Measurements from ENCODE around the gene PAOX.
A peak's percentile ranks its signal among the peaks of the same experiment; 100 is the strongest.

PAOX gene

DNA sequence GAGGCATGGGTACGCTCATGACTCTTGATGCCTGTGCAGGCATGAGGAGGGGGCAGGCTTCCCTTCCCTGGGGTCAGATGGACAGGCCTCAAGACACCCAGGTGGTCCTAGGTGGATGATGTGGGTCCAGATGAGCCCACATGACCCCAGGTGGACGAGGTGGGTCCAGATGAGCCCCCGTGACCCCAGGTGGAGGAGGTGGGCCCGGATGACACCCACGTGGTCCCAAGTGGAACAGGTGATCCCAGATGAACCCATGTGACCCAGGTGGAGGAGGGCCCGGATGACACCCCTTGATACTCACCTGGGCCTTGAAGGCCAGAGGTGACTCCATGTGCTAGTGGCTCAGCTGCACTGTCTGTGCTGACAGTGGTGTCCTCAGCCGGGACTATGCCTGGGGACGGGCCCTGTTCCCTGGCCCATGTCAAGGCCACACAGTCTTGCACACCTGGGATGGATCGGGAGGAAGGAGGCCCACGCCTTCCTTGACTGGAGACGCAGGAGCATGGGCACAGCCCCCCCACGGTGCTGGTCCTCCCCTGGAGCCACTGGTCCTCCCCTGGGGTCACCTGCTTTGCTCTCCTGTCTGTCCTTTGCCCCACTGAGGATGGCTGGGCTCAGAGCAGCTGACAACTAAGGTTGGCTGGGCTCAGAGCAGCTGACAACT lies 28.6 kb upstream of the PAOX start:
- no peak for DNase-seq

DNA sequence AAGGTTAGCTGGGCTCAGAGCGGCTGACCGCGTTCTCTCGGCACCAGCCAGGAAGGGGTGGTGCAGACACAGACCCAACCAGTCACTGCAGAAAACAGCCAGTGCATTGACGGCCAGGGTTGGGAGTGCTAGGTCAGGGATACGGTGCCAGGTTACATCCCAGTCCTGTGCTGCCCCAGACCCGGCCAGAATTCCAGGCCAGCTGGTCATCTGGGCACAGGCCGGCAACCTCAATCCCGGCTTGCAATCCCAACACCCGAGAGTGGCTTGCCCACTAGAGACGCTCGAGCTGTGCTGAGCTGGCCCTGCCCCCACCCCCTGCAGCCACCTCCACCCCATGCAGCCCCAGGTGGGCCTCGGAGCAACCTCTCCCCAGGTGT lies 28.1 kb upstream of the PAOX start:
- DNase-seq = no peak

DNA sequence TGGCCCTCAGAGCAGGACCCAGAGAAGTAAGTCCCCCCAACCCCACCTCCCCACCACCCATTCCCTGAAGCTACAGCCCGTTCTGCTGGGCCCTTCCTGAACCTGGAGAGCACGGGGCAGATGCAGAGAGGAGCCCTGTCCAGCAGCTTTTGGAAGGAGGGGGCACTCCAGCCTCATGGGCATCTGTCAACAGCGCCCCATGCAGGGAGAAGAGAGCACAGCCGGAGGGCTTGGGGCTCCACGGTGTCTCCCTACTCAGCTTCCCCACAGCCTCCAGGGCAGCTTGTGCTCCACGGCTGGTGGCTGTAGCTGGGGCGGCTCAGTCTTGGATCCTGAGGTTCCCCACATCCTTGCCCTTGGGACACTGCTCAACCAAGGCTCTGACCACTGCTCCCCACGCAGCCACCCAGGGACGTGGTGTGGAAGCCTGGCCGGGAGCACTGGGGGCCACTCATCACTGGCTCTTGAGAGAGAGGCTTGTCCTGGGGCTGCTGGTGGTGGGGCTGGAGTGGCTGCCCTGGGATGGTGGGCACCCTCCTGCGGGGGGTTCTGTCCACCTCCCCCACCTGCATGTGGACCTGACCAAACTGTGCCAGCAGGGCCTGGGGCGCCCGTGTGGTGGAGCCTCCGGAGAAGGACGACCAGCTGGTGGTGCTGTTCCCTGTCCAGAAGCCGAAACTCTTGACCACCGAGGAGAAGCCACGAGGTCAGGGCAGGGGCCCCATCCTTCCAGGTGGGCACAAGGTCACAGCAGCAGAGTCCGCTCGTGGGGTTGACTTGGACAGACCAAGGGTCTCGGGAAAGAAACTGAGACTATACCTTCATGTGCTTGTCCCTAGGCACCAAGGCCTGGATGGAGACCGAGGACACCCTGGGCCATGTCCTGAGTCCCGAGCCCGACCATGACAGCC lies 27.4 kb upstream of the PAOX start:
- no peak for DNase-seq

DNA sequence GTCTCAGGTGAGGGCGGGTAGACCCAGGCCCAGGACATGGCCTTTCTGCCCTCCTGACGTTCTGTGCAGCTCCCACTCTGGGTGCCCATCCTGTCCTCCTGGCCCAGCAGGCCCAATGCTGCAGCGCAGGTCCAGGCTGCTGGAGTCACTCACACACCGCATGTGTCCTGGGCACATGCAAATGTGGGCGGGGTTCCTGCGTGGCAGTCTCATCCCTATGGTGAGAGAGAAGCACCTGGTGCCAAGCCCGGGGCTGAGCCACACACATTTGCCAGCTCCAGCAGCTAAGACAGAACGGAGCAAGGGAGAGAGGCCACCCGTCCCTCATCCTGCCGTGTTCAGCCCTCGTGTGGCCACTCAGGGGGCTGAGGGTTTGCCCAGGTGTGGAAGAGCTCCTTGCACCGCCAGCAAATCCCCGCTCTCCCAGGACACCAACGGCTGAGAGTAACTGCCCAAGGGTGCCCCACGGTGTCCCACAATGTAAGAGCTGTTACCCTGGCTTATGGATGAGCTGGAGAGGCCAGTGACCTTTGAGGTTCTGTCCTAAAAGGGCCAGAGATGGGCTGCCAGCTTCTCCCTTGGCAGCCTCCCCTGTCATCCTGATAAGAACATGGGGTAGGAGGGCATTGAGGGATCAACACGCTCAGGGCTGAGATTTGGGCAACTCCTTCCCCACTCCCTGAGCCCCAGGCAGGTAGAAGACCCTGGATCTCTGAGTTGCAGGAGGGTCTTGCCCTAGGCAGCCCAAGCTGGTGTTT lies 25.7 kb upstream of the PAOX start:
- no peak for DNase-seq

- no peak for DNase-seq
These were observed 25.0 kb upstream of the PAOX start for GRCh38 chr10:133353988-133354605.

- DNase-seq = no peak
These were observed 24.3 kb upstream of the PAOX start for GRCh38 chr10:133354672-133355240.

DNA sequence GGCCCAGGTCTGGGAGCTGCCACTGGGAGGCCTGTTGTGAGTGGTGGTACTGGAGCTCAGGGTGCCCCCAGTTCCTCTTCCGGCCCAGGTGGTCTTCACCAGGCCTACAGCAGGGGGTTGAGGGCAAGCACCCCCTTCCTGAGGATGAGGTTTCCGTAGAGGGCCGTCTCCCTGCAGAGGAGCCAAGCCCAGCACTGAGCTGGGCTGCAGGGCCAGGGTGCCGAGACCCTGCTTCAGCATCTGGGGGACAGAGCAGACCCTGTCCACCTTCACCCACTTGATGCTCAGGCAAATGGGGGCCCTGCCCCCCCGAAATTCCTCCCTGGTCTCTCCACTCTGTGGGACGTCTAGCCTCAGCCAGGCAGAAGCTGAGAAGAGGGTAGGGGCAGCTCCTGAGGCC lies 23.8 kb upstream of the PAOX start:
- DNase-seq = no peak

DNA sequence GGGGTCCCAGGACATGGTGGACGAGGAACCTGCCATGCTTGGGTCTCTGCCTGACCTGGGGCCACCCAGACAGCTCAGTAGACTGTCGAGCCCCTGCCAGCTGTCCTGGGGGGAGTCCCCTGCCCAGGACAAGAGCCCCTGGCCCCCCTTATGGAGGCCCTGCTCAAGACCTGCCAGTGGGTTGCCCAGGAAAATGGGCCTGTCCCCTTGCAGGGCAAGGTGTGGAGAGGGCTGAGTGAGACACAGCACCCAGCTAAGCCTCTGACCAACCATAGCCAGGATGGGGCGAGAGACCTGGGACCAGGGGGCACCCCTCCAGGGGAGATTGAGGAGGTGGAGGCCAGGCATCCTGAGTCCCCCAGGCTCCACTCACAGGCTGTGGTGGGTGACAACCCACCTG lies 23.1 kb upstream of the PAOX start:
- no peak for DNase-seq

DNA sequence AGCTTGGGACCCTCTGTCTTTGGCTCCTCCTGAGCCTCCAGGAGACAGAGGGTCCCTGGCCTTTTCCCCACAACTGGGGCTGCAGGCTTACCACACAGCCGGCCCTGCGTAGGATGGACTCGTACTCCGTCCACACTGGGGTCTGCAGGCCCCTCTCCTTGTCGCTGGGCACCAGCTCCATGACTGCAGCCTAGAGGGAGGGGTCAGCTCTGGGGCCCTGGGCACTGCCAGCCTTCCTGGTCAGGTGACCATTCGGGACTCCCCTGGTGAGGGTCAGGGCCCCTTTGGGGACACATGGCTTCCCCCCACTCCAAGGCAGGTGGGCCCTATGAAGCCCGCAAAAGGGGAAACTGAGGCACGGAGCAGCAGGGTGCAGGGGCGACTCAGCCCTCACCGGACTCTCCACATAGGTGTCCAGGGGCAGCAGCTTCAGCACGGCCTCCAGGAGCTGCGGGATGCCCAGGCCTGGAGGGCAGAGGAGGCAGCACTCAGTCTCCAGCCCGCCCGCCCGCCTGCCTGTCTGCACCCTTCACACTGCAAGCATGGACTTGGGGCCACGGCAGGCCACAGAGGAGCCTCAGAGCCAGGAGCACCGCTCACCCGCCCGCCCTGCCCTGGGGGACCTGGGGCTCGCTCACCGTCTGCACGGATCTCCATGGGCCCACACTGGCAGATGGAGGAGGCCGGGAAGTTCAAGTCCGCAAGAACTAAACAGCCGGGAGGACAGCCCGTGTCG lies 22.3 kb upstream of the PAOX start:
- no peak for DNase-seq

- DNase-seq = peak; percentile 78 to 84
These were observed 21.5 kb upstream of the PAOX start, which contains the start of gene FUOM for GRCh38 chr10:133357285-133358161. Gene FUOM (minus strand): TSS chr10:133358019. CDS start chr10:133358007, 12 bp downstream.

- DNase-seq = no peak
These were observed 20.7 kb upstream of the PAOX start for GRCh38 chr10:133358162-133358924.

GRCh38 chr10:133358925-133359310 lies 20.1 kb upstream of the PAOX start:
- DNase-seq = no peak

GRCh38 chr10:133359554-133359971 lies 19.5 kb upstream of the PAOX start:
- DNase-seq = peak in 1 of 2 donors; percentile 46

DNA sequence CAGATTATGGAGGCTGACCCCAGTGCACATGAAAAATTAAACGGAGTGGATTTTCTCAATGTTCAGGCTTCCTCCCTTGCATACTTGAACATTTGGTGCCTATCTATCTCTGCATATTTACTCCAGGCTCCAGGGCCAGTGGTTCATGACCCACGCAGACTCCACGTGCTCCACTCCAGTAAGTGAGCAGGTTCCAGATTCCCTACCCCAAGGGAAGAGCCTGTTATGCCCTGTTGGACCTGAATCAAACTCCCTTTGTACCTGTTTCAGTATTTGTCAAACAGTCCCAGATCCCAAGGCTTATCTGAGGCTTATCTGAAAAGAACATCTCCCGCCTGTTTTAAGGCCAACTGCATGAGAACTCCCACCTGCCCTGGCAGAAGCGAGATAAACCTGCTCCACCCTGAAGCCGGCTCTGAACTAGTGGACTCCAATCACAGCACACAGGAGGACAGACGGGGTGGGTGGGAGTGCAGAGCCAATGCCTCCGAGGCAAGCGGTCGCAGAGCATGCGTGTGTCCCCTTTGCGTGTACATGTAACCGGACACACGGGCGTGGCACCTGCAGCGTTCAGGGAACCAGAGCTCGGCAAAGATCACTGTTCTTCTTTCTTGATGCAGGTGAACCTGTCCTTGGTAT lies 19.0 kb upstream of the PAOX start:
- no peak for DNase-seq

DNA sequence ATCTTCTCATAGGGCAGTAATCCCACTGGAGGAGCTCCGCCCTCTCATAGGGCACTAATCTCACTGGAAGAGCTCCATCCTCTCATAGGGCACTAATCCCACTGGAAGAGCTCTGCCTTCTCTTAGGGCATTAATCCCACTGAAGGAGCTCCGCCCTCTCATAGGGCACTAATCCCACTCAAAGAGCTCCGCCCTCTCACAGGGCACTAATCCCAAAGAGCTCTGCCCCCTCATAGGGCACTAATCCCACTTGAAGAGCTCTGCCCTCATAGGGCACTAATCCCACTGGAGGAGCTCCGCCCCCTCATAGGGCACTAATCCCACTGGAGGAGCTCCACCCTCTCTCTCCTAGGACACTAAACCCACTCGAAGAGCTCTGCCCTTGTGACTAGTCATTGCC lies 17.8 kb upstream of the PAOX start:
- DNase-seq = no peak

- no peak for DNase-seq
These were observed 17.2 kb upstream of the PAOX start for GRCh38 chr10:133361773-133362441.

GRCh38 chr10:133362846-133363245 lies 16.2 kb upstream of the PAOX start:
- DNase-seq = no peak

- DNase-seq = no peak
These were observed 14.2 kb upstream of the PAOX start for GRCh38 chr10:133364645-133365431.

Measured in CD4-positive, alpha-beta T cell treated with Interferon alpha-2 for 1 hour (primary cell).